Measurements from ENCODE around the gene ANK3.

Gene ANK3

GRCh38 chr10:60340973-60341372 lies 48.7 kb downstream of the ANK3 start:
- no peak for DNase-seq

- DNase-seq = no peak
Observed at GRCh38 chr10:60339757-60340156, 49.9 kb downstream of the ANK3 start.

GRCh38 chr10:60338786-60339185 lies 50.9 kb downstream of the ANK3 start:
- DNase-seq = no peak

GRCh38 chr10:60338002-60338564 lies 51.6 kb downstream of the ANK3 start:
- DNase-seq = no peak

- no peak for DNase-seq
Observed at GRCh38 chr10:60336901-60337630, 52.6 kb downstream of the ANK3 start.

GRCh38 chr10:60335708-60336107 lies 54.0 kb downstream of the ANK3 start:
- DNase-seq = no peak

- no peak for DNase-seq
Observed at GRCh38 chr10:60334991-60335390, 54.7 kb downstream of the ANK3 start.

- no peak for DNase-seq
Observed at GRCh38 chr10:60332371-60332770, 57.3 kb downstream of the ANK3 start.

GRCh38 chr10:60331886-60332285 lies 57.8 kb downstream of the ANK3 start:
- no peak for DNase-seq

- DNase-seq = no peak
Observed at GRCh38 chr10:60323162-60323561, 66.5 kb downstream of the ANK3 start.

- DNase-seq = no peak
Observed at GRCh38 chr10:60320666-60321065, 69.0 kb downstream of the ANK3 start.

GRCh38 chr10:60316029-60316428 lies 73.6 kb downstream of the ANK3 start:
- no peak for DNase-seq

GRCh38 chr10:60315311-60315710 lies 74.4 kb downstream of the ANK3 start:
- no peak for DNase-seq

- DNase-seq = no peak
Observed at GRCh38 chr10:60314069-60314940, 75.4 kb downstream of the ANK3 start.

GRCh38 chr10:60313589-60313952 lies 76.1 kb downstream of the ANK3 start:
- no peak for DNase-seq

GRCh38 chr10:60312818-60313588 lies 76.7 kb downstream of the ANK3 start:
- no peak for DNase-seq

- DNase-seq = no peak
Observed at GRCh38 chr10:60311821-60312220, 77.9 kb downstream of the ANK3 start.

- DNase-seq = no peak
Observed at GRCh38 chr10:60310740-60311139, 78.9 kb downstream of the ANK3 start.

GRCh38 chr10:60309891-60310290 lies 79.8 kb downstream of the ANK3 start:
- no peak for DNase-seq

GRCh38 chr10:60309371-60309770 lies 80.3 kb downstream of the ANK3 start:
- no peak for DNase-seq

- DNase-seq = no peak
Observed at GRCh38 chr10:60305380-60305892, 84.2 kb downstream of the ANK3 start.

GRCh38 chr10:60304829-60305379 lies 84.8 kb downstream of the ANK3 start:
- no peak for DNase-seq

- no peak for DNase-seq
Observed at GRCh38 chr10:60303778-60304177, 85.9 kb downstream of the ANK3 start.

All from activated effector memory CD4-positive, alpha-beta T cell treated with Interleukin-2 at 50 U/mL for 16 hours (primary cell).